ENCODE measurements around the gene KLHL35.

- TF ChIP-seq POLR2A (IDR thresholded peaks at IDR 0.05; ENCODE audit: low read depth, low read length) = no peak
- TF ChIP-seq SPI1 (IDR thresholded peaks at IDR 0.05; ENCODE audit: low read depth, low read length) = no peak
- TF ChIP-seq POLR2AphosphoS5 (IDR thresholded peaks at IDR 0.05; ENCODE audit: low read depth, low read length) = no peak
- TF ChIP-seq TAF1 (IDR thresholded peaks at IDR 0.05; ENCODE audit: low read depth, low read length) = no peak
- TF ChIP-seq POU2F2 (IDR thresholded peaks at IDR 0.05; ENCODE audit: low read depth, low read length) = no peak
Observed at GRCh38 chr11:75462117-75462653, 29.2 kb upstream of the KLHL35 start.
